Activated B cell treated with CpG ODN at 0.5 μM for 24 hours (primary cell): Measurements from ENCODE around the gene MYOZ1. TPM values are rescaled to one million over a fixed set of nuclear protein-coding genes. Genes with fewer than 3 reads are reported as not detected.

ENCODE experiments used
- ATAC-seq: fragments of 200-7000 bp; cut with Tn5 transposase; one replicate; pipeline ENCODE4 v1.10.0; 2021; ENCODE audit warnings: low read depth, mild to moderate bottlenecking, moderate library complexity
- CTCF ChIA-PET: fragments of 350-600 bp; sonication (Branson Sonifier 250); formaldehyde crosslinking; loops from one replicate; lab custom pipeline; 2021; ENCODE audit warnings: antibody characterized with exemption; lab: Charles Lee
- POLR2A ChIA-PET: fragments of 350-600 bp; sonication (Branson Sonifier 250); formaldehyde crosslinking; loops from one replicate; lab custom pipeline; 2021; ENCODE audit warnings: antibody characterized with exemption; lab: Charles Lee
- DNase-seq: peaks from one replicate; pipeline ENCODE4 v3.0.0; 2022
- H3K27ac Mint-ChIP-seq: one replicate; pipeline ENCODE4 v1.8.0; 2020; ENCODE audit warnings: mixed read lengths
- H3K27me3 Mint-ChIP-seq: one replicate; pipeline ENCODE4 v1.8.0; 2021; ENCODE audit warnings: mixed read lengths
- H3K36me3 Mint-ChIP-seq: one replicate; pipeline ENCODE4 v1.8.0; 2021; ENCODE audit warnings: low read depth, mixed read lengths
- H3K4me1 Mint-ChIP-seq: one replicate; pipeline ENCODE4 v1.8.0; 2021; ENCODE audit warnings: mixed read lengths
- H3K4me3 Mint-ChIP-seq: one replicate; pipeline ENCODE4 v1.8.0; 2020; ENCODE audit warnings: mild to moderate bottlenecking, mixed read lengths
- H3K9me3 Mint-ChIP-seq: one replicate; pipeline ENCODE4 v1.8.0; 2020; ENCODE audit warnings: mixed read lengths
- CTCF ChIP-seq: fragments of 200-600 bp; IDR thresholded peaks from one replicate; pipeline ENCODE4 v1.8.0; 2022; ENCODE audit warnings: antibody characterized with exemption, mild to moderate bottlenecking
- intact Hi-C: fragments of 100-400 bp; cut with micrococcal nuclease; formaldehyde crosslinking; loops from one replicate; pipeline ENCODE4 v1.15.1; 2024
- total RNA-seq: library from RNA; stranded (reverse); gene quantifications from 2 replicates; pipeline ENCODE4 v1.2.3, GENCODE V29; 2022

The MYOZ1 gene
- total RNA-seq, 1 donor from 2014 or later, result not detected

GRCh38 chr10:73584737-73585136, 56.5 kb downstream of the MYOZ1 start:
- CTCF ChIA-PET, result no interaction called here
- Mint-ChIP-seq H3K4me1 (no peaks in the 10 kb centered on the region), H3K36me3 (no peaks in the 10 kb centered on the region), H3K27ac (no peak overlapping the region), H3K4me3 (no peak overlapping the region), H3K27me3 (no peaks in the 10 kb centered on the region), H3K9me3 (peaks cover 2% of the 10 kb centered on the region)
- ATAC-seq, result no peak
- no peak for TF ChIP-seq CTCF
- intact Hi-C loops, result no loop called here
- POLR2A ChIA-PET, result no interaction called here
- DNase-seq, result no peak

- no peak for TF ChIP-seq CTCF
- no peak overlapping the region for H3K27ac Mint-ChIP-seq
- H3K36me3 Mint-ChIP-seq, result no peaks in the 10 kb centered on the region
- ChIA-PET CTCF (interaction anchor here (0.6 kb wide), 1 partner anchor 25 kb away, joined by 3 read pairs; no protein-coding TSS in a partner anchor), POLR2A (no interaction called here)
- intact Hi-C loops, result no loop called here
- H3K27me3 Mint-ChIP-seq, result no peaks in the 10 kb centered on the region
- ATAC-seq (no peak), DNase-seq (no peak)
- H3K4me3 Mint-ChIP-seq, result no peak overlapping the region
- no peaks in the 10 kb centered on the region for H3K4me1 Mint-ChIP-seq
- H3K9me3 Mint-ChIP-seq, result peaks cover 2% of the 10 kb centered on the region
These were observed 59.4 kb downstream of the MYOZ1 start for GRCh38 chr10:73581918-73582317.

Other genes starting within 250 kb of the MYOZ1 start
- gene ANXA7, start 227.4 kb downstream of the MYOZ1 start, total RNA-seq, result 150 TPM in 2 replicates
- 4.0 and 5.2 TPM in 2 replicates for gene MSS51, start 207.9 kb downstream of the MYOZ1 start, total RNA-seq
- gene PPP3CB, start 145.4 kb downstream of the MYOZ1 start, total RNA-seq, result 41.4 and 43.3 TPM in 2 replicates
- 9.0 and 10.8 TPM in 2 replicates for gene USP54, start 50.1 kb downstream of the MYOZ1 start, total RNA-seq
- 0.05 TPM in 1 of 2 replicates, not detected in the other for gene SYNPO2L, start 14.6 kb upstream of the MYOZ1 start, total RNA-seq
- gene AGAP5, start 56.6 kb upstream of the MYOZ1 start, total RNA-seq, result 9.5 and 15.0 TPM in 2 replicates
- gene SEC24C, start 102.9 kb upstream of the MYOZ1 start, total RNA-seq, result 78.5 and 89.8 TPM in 2 replicates
- 19.3 and 24.2 TPM in 2 replicates for gene CHCHD1, start 140.6 kb upstream of the MYOZ1 start, total RNA-seq
- 67.5 and 93.0 TPM in 2 replicates for gene ZSWIM8, start 144.1 kb upstream of the MYOZ1 start, total RNA-seq
- 59.4 and 61.7 TPM in 2 replicates for gene NDST2, start 170.1 kb upstream of the MYOZ1 start, total RNA-seq
- 17.8 and 19.9 TPM in 2 replicates for gene CAMK2G, start 233.1 kb upstream of the MYOZ1 start, total RNA-seq